ENCODE data around the gene SLC20A1. TPM values are rescaled to one million over a fixed set of nuclear protein-coding genes. Genes with fewer than 3 reads are reported as not detected.
"Not testable (repeated sequence)": the region's sequence is repeated elsewhere in the genome, so short reads cannot be mapped to it uniquely, and the experiment has no call there.

The SLC20A1 gene
- total RNA-seq, 2 experiments from 2014 or later: 152 to 158 TPM

DNA sequence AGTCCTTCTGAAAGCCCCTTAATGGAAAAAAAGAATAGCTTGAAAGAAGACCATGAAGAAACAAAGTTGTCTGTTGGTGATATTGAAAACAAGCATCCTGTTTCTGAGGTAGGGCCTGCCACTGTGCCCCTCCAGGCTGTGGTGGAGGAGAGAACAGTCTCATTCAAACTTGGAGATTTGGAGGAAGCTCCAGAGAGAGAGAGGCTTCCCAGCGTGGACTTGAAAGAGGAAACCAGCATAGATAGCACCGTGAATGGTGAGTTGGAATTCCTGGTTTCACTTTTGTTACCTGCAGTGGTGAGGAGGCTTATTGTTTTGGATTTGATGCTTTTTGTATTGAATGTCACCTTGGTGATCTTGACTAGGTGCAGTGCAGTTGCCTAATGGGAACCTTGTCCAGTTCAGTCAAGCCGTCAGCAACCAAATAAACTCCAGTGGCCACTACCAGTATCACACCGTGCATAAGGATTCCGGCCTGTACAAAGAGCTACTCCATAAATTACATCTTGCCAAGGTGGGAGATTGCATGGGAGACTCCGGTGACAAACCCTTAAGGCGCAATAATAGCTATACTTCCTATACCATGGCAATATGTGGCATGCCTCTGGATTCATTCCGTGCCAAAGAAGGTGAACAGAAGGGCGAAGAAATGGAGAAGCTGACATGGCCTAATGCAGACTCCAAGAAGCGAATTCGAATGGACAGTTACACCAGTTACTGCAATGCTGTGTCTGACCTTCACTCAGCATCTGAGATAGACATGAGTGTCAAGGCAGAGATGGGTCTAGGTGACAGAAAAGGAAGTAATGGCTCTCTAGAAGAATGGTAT, 13.3 kb downstream of the SLC20A1 start:
- Mint-ChIP-seq H3K9me3 (no peaks in the 10 kb centered on the region), H3K27me3 (no peaks in the 10 kb centered on the region), H3K4me1 (peaks cover 77% of the 10 kb centered on the region), H3K4me3 (no peak overlapping the region), H3K36me3 (ENCODE audit: low read depth) (peaks cover 86% of the 10 kb centered on the region), H3K27ac (peak overlapping the region; percentile 71)
- ChIA-PET POLR2A (interaction anchor here (0.8 to 8.6 kb wide), 13 partner anchors 8 to 67 kb away, joined by 3 to 73 read pairs (median 5); partner anchors contain the start of gene SLC20A1), CTCF (interaction anchor here (0.6 to 1.4 kb wide), 5 partner anchors 14 to 67 kb away, joined by 3 to 9 read pairs (median 3); no protein-coding TSS in a partner anchor)
- no peak for DNase-seq

DNA sequence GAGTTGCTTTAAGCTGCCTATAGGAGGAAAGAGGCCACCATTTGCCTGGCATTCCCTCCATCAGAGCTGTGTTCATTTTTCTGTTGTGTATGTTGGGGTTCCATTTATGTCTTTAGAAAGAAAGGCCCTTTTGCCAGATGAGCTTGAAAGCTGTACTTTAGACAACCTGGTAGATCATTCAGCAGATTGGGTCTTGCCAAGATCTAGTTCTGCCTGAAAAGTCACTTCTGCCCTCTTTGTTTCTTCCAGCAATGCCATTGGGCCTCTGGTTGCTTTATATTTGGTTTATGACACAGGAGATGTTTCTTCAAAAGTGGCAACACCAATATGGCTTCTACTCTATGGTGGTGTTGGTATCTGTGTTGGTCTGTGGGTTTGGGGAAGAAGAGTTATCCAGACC, 14.4 kb downstream of the SLC20A1 start:
- ChIA-PET CTCF (interaction anchor here (0.7 to 1.0 kb wide), 3 partner anchors 15 to 60 kb away, joined by 3 read pairs; no protein-coding TSS in a partner anchor), POLR2A (interaction anchor here (3.0 to 8.6 kb wide), 2 partner anchors 14 to 32 kb away, joined by 9 to 73 read pairs; partner anchors contain the start of gene SLC20A1)
- Mint-ChIP-seq H3K36me3 (ENCODE audit: low read depth) (peaks cover 86% of the 10 kb centered on the region), H3K4me1 (peaks cover 75% of the 10 kb centered on the region), H3K27me3 (no peaks in the 10 kb centered on the region), H3K27ac (no peak overlapping the region), H3K9me3 (no peaks in the 10 kb centered on the region), H3K4me3 (no peak overlapping the region)
- no peak for DNase-seq

DNA sequence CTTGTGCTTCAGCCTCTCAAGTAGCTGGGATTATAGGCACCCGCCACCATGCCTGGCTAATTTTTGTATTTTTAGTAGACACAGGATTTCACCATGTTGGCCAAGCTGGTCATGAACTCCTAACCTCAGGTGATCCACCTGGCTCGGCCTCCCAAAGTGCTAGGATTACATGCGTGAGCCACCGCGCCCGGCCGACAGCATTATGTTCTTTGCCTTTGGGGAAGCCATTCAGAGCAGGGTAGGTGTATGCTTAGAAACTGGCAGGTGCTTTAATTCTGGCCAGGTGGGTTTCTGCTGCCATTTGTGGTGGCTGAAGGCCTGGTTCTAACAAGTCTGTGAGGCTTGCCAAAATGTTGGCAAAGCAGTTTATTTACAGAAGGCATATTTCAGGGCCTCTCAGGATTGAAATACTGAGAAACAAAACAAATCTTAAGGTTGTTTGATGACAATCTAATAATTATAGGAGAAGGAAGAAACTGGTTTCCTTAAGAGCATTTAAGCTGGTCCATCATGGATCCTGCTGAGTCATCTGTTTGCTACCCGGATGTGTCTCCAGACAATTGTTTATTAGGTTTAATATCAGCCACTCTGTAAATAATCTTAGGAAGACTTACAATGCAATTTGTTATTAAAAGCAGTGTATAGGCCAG, 16.0 kb downstream of the SLC20A1 start:
- Mint-ChIP-seq H3K36me3 (ENCODE audit: low read depth) (peaks cover 81% of the 10 kb centered on the region), H3K27ac (no peak overlapping the region), H3K27me3 (no peaks in the 10 kb centered on the region), H3K9me3 (no peaks in the 10 kb centered on the region), H3K4me3 (no peak overlapping the region), H3K4me1 (peaks cover 74% of the 10 kb centered on the region)
- DNase-seq: no peak
- ChIA-PET POLR2A (interaction anchor here (1.2 to 8.6 kb wide), 6 partner anchors 15 to 64 kb away, joined by 3 to 73 read pairs (median 4); partner anchors contain the start of gene SLC20A1), CTCF (interaction anchor here (1.1 to 1.6 kb wide), 3 partner anchors 8 to 24 kb away, joined by 3 to 4 read pairs (median 3); no protein-coding TSS in a partner anchor)

- Mint-ChIP-seq H3K9me3 (no peaks in the 10 kb centered on the region), H3K27me3 (no peaks in the 10 kb centered on the region), H3K36me3 (ENCODE audit: low read depth) (peaks cover 74% of the 10 kb centered on the region), H3K27ac (peak overlapping the region; percentile 31), H3K4me3 (no peak overlapping the region), H3K4me1 (peaks cover 66% of the 10 kb centered on the region)
- POLR2A ChIA-PET: interaction anchor here (0.6 to 4.0 kb wide), 4 partner anchors 14 to 63 kb away, joined by 3 to 30 read pairs (median 4); partner anchors contain the start of gene SLC20A1
- CTCF ChIA-PET: interaction anchor here (0.8 to 1.6 kb wide), 3 partner anchors 9 to 28 kb away, joined by 3 to 4 read pairs (median 4); no protein-coding TSS in a partner anchor
- DNase-seq: no peak
Measured at GRCh38 chr2:112662704-112663103, 17.0 kb downstream of the SLC20A1 start.

- no peaks in the 10 kb centered on the region for H3K9me3 Mint-ChIP-seq
- H3K4me3 Mint-ChIP-seq: no peak overlapping the region
- H3K4me1 Mint-ChIP-seq: peaks cover 47% of the 10 kb centered on the region
- CTCF ChIA-PET: interaction anchor here (0.8 to 2.0 kb wide), 5 partner anchors 27 to 65 kb away, joined by 3 to 6 read pairs (median 3); no protein-coding TSS in a partner anchor
- no peak overlapping the region for H3K27ac Mint-ChIP-seq
- no peak for DNase-seq
- H3K27me3 Mint-ChIP-seq: no peaks in the 10 kb centered on the region
- POLR2A ChIA-PET: interaction anchor here (0.7 to 6.2 kb wide), 7 partner anchors 9 to 61 kb away, joined by 3 to 42 read pairs (median 4); partner anchors contain the start of gene SLC20A1
- peaks cover 58% of the 10 kb centered on the region for H3K36me3 Mint-ChIP-seq (ENCODE audit: low read depth)
Measured at GRCh38 chr2:112664689-112665088, 18.9 kb downstream of the SLC20A1 start.

GRCh38 chr2:112665113-112665780, 19.5 kb downstream of the SLC20A1 start:
- H3K4me1 Mint-ChIP-seq: peaks cover 41% of the 10 kb centered on the region
- DNase-seq: no peak
- no peaks in the 10 kb centered on the region for H3K9me3 Mint-ChIP-seq
- no peak overlapping the region for H3K4me3 Mint-ChIP-seq
- CTCF ChIA-PET: interaction anchor here (0.6 to 2.0 kb wide), 6 partner anchors 25 to 65 kb away, joined by 3 to 6 read pairs (median 3); no protein-coding TSS in a partner anchor
- H3K27me3 Mint-ChIP-seq: no peaks in the 10 kb centered on the region
- peaks cover 52% of the 10 kb centered on the region for H3K36me3 Mint-ChIP-seq (ENCODE audit: low read depth)
- POLR2A ChIA-PET: interaction anchor here (0.8 to 6.2 kb wide), 6 partner anchors 9 to 27 kb away, joined by 3 to 42 read pairs (median 4); partner anchors contain the start of gene SLC20A1
- H3K27ac Mint-ChIP-seq: peak overlapping the region; percentile 2

- POLR2A ChIA-PET: interaction anchor here (1.1 to 6.2 kb wide), 6 partner anchors 11 to 57 kb away, joined by 3 to 42 read pairs (median 8); partner anchors contain the start of gene SLC20A1
Measured at GRCh38 chr2:112666761-112667122, 21.0 kb downstream of the SLC20A1 start.

DNA sequence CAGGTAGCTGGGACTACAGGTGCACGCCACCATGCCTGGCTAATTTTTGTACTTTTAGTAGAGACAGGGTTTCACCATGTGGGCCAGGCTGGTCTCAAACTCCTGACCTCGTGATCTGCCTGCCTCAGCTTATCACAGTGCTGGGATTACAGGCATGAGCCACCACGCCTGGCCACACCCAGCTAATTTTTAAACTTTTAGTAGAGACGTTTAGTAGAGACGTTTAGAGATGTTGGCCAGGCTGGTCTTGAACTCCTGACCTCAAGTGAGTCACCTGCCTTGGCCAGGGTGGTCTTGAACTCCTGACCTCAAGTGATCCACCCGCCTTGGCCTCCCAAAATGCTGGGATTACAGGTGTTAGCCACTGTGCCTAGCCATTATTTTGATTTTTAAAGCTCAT, 21.8 kb downstream of the SLC20A1 start:
- peaks cover 32% of the 10 kb centered on the region for H3K36me3 Mint-ChIP-seq (ENCODE audit: low read depth)
- H3K27me3 Mint-ChIP-seq, DNase-seq, H3K27ac Mint-ChIP-seq, H3K4me3 Mint-ChIP-seq, H3K9me3 Mint-ChIP-seq: not testable (repeated sequence)
- ChIA-PET POLR2A (interaction anchor here (1.0 to 6.2 kb wide), 8 partner anchors 12 to 58 kb away, joined by 3 to 42 read pairs (median 6); partner anchors contain the start of gene SLC20A1), CTCF (interaction anchor here (1.0 to 1.9 kb wide), 3 partner anchors 11 to 57 kb away, joined by 3 to 6 read pairs (median 4); no protein-coding TSS in a partner anchor)
- H3K4me1 Mint-ChIP-seq: peaks cover 26% of the 10 kb centered on the region

More at GRCh38 chr2:112666761-112667122, 21.0 kb downstream of the SLC20A1 start:
- peak overlapping the region; percentile 14 for H3K27ac Mint-ChIP-seq
- no peak for DNase-seq
- peaks cover 28% of the 10 kb centered on the region for H3K4me1 Mint-ChIP-seq
- no peaks in the 10 kb centered on the region for H3K9me3 Mint-ChIP-seq
- CTCF ChIA-PET: interaction anchor here (0.8 to 1.9 kb wide), 7 partner anchors 24 to 274 kb away, joined by 3 to 6 read pairs (median 4); no protein-coding TSS in a partner anchor
- no peaks in the 10 kb centered on the region for H3K27me3 Mint-ChIP-seq
- H3K4me3 Mint-ChIP-seq: no peak overlapping the region
- H3K36me3 Mint-ChIP-seq (ENCODE audit: low read depth): peaks cover 37% of the 10 kb centered on the region

DNA sequence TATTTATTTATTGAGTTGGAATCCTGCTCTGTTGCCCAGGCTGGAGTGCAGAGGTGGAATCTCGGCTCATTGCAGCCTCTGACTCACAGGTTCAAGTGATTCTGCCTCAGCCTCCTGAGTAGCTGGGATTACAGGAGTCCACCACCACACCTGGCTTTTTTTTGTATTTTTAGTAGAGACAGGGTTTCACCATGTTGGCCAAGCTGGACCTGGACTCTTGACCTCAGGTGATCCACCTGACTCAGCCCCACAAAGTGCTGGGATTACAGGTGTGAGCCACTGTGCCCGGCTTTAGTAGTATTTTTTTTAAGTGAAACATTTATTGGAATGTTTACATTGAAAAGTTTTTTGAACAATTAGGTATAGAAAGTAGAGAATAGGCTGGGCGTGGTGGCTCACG, 23.9 kb downstream of the SLC20A1 start:
- Mint-ChIP-seq H3K9me3 (no peaks in the 10 kb centered on the region), H3K4me3 (no peak overlapping the region), H3K27ac (no peak overlapping the region), H3K36me3 (ENCODE audit: low read depth) (peaks cover 16% of the 10 kb centered on the region), H3K4me1 (peaks cover 18% of the 10 kb centered on the region), H3K27me3 (no peaks in the 10 kb centered on the region)
- CTCF ChIA-PET: interaction anchor here (1.6 to 2.9 kb wide), 3 partner anchors 43 to 57 kb away, joined by 3 to 11 read pairs (median 9); no protein-coding TSS in a partner anchor
- no peak for DNase-seq
- POLR2A ChIA-PET: interaction anchor here (1.7 to 6.2 kb wide), 4 partner anchors 14 to 36 kb away, joined by 6 to 42 read pairs (median 9); no protein-coding TSS in a partner anchor

DNA sequence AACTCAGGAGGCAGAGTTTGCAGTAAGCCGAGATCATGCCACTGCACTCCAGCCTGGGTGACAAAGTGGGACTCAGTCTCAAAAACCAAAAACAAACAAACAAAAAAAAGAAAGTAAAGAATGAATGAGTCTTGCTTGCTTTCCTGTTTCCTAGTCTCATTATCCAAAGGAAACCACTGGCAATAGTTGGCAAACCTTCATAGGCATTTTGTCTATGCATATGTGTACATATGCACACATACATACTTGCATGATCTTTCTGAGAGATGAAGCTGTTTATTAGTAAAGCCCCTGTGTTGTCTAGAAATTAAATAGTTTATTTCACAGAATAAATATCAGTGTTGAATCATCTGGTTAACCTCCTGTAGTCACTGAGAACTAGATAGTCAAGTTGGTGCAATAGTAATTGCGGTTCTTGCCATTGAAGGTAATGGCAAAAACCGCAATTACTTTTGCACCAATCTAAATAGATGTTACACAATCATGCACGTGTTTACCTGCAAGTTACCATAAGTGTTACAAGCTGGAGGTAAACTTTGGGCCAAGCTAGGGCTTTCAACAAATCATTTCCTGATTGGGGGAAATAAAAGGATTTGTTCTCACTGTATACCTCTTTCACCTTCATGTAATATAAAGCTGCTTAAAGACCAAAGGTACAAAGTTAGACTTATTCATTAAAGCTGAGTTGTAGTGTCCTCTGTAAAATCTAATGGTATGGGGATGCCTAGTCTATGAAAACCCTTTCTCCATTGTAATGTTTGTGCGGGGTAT, 24.7 kb downstream of the SLC20A1 start:
- Mint-ChIP-seq H3K4me1 (peaks cover 12% of the 10 kb centered on the region), H3K9me3 (no peaks in the 10 kb centered on the region), H3K4me3 (no peak overlapping the region), H3K27me3 (no peaks in the 10 kb centered on the region), H3K27ac (no peak overlapping the region), H3K36me3 (ENCODE audit: low read depth) (peaks cover 9% of the 10 kb centered on the region)
- POLR2A ChIA-PET: interaction anchor here (0.9 to 2.6 kb wide), 6 partner anchors 12 to 36 kb away, joined by 3 to 12 read pairs (median 6); partner anchors contain the start of gene SLC20A1
- CTCF ChIA-PET: interaction anchor here (0.7 to 2.9 kb wide), 6 partner anchors 14 to 58 kb away, joined by 3 to 11 read pairs (median 3); no protein-coding TSS in a partner anchor
- no peak for DNase-seq

GRCh38 chr2:112671801-112672200, 26.1 kb downstream of the SLC20A1 start:
- H3K4me1 Mint-ChIP-seq: peaks cover 7% of the 10 kb centered on the region
- ChIA-PET CTCF (no interaction called here), POLR2A (interaction anchor here (0.5 to 2.6 kb wide), 4 partner anchors 10 to 47 kb away, joined by 3 to 12 read pairs (median 4); partner anchors contain the start of gene SLC20A1)
- H3K4me3 Mint-ChIP-seq: no peak overlapping the region
- no peaks in the 10 kb centered on the region for H3K9me3 Mint-ChIP-seq
- H3K27ac Mint-ChIP-seq: no peak overlapping the region
- peaks cover 6% of the 10 kb centered on the region for H3K36me3 Mint-ChIP-seq (ENCODE audit: low read depth)
- no peak for DNase-seq
- H3K27me3 Mint-ChIP-seq: no peaks in the 10 kb centered on the region

Measured in activated CD4-positive, alpha-beta memory T cell treated with anti-CD3 and anti-CD28 coated beads, Interleukin-2, amount 10 ng/mL, durations not matched to agents 7 days and 5 days (primary cell).